Kidney (tissue), 14 donors: Measurements from ENCODE around the gene EIF4A2. TPM values are rescaled to one million over a fixed set of nuclear protein-coding genes. Genes with fewer than 3 reads are reported as not detected.
A peak's percentile ranks its signal among the peaks of the same experiment; 100 is the strongest.

ENCODE experiments used
- DNase-seq, 5 donors: peaks; one replicate each; pipeline ENCODE4 v3.0.0-alpha.2; 2013 to 2020
- FAIRE-seq: peaks from 2 replicates; lab custom pipeline; 2012; peaks lifted over from hg19 to GRCh38; lab: Jason Lieb, UNC
- H3K27ac ChIP-seq, 2 donors: one replicate each; pipeline ENCODE4 v1.7.0; 2013; ENCODE audit warnings: low read depth in 2 of 2, low read length in 2 of 2, inconsistent platforms in 1 of 2
- H3K27me3 ChIP-seq: one replicate; pipeline ENCODE4 v1.7.1; 2013; ENCODE audit warnings: low read length, inconsistent platforms; ENCODE audit not compliant: control insufficient read depth, insufficient read depth
- H3K36me3 ChIP-seq, 3 donors: one replicate each; pipeline versions ENCODE4 v1.7.0 to v1.7.1; 2013; ENCODE audit warnings: low read length in 3 of 3, control low read depth in 1 of 3, inconsistent platforms in 1 of 3; ENCODE audit not compliant: insufficient read depth in 3 of 3, control insufficient read depth in 2 of 3
- H3K4me1 ChIP-seq, 3 donors: one replicate each; pipeline versions ENCODE4 v1.7.0 to v1.7.1; 2013; ENCODE audit warnings: low read length in 3 of 3, inconsistent platforms in 1 of 3, low read depth in 1 of 3; ENCODE audit not compliant: control insufficient read depth in 2 of 3, insufficient read depth in 2 of 3
- H3K4me3 ChIP-seq, 3 donors: one replicate each; pipeline versions ENCODE4 v1.7.0 to v1.8.1; 2013; ENCODE audit warnings: low read length in 3 of 3, control low read depth in 1 of 3, inconsistent platforms in 1 of 3
- H3K9ac ChIP-seq, 3 donors: one replicate each; pipeline versions ENCODE4 v1.7.0 to v1.7.1; 2013; ENCODE audit warnings: low read length in 3 of 3, control low read depth in 1 of 3, inconsistent platforms in 1 of 3
- H3K9me3 ChIP-seq, 3 donors: one replicate each; pipeline versions ENCODE4 v1.7.0 to v1.7.1; 2013; ENCODE audit warnings: low read length in 3 of 3, control low read depth in 1 of 3, inconsistent platforms in 1 of 3; ENCODE audit not compliant: control insufficient read depth in 2 of 3, insufficient read depth in 1 of 3
- CTCF ChIP-seq: IDR thresholded peaks from 3 replicates; pipeline ENCODE4 v1.5.1; 2012; ENCODE audit warnings: mild to moderate bottlenecking, moderate library complexity, borderline replicate concordance; ENCODE audit not compliant: insufficient read depth; ENCODE audit errors: extremely low read depth
- intact Hi-C: fragments of 100-400 bp; cut with DNase I; formaldehyde crosslinking; loops from one replicate; pipeline ENCODE4 v1.11.1; 2022
- polyA plus RNA-seq: library from polyadenylated mRNA; stranded (reverse); fragments of 350-450 nt; fragmentation: Illumina TruSeq; extraction: RNeasy Lipid Tissue Mini Kit (QIAGEN cat#74804); gene quantifications from one replicate; pipeline ENCODE4 v1.2.3, GENCODE V29; 2014; ENCODE audit warnings: low read depth, low replicate concordance; ENCODE audit not compliant: insufficient read depth
- total RNA-seq: library from RNA; stranded (reverse); fragmentation: NEBNext Ultra II Directional; extraction: Animal tissue kit (Norgen Biotek cat#: 25700); gene quantifications from one replicate; pipeline ENCODE4 v1.2.1, GENCODE V29; 2021
- donor health status: control.
- donor health status: control.
- donor health status: control.
- donor health status: control.
- donor health status: control.
- donor health status: DM: yes; HTN: yes; CAD: no.
- donor health status: Normal renal cell carcinoma (clear cell type).

EIF4A2 gene
- total and polyA plus RNA-seq, 2 donors from 2014 or later, result 310 to 333 TPM

- Histone ChIP-seq H3K9ac (no peak overlapping the region), H3K4me3 (no peak overlapping the region), H3K36me3 (no peaks in the 10 kb centered on the region), H3K27ac (no peak overlapping the region), H3K4me1 (peaks cover 0 to 5% (median 0%) of the 10 kb centered on the region in 3 donors), H3K27me3 (peaks cover 40% of the 10 kb centered on the region), H3K9me3 (no peaks in the 10 kb centered on the region)
- FAIRE-seq, result no peak
- DNase-seq, result peak in 1 of 5 donors; percentile 49
- intact Hi-C loops, result no loop called here
- TF ChIP-seq CTCF, result no peak
These were observed 42.6 kb downstream of the EIF4A2 start for GRCh38 chr3:186825872-186826409.

GRCh38 chr3:186826410-186826975 is 43.1 kb downstream of the EIF4A2 start:
- FAIRE-seq, result no peak
- Histone ChIP-seq H3K27ac (no peak overlapping the region), H3K9ac (peak overlapping the region in 2 of 3 donors; percentile 26 to 29)

GRCh38 chr3:186826976-186827857 is 43.8 kb downstream of the EIF4A2 start:
- Histone ChIP-seq H3K27ac (no peak overlapping the region), H3K4me1 (peaks cover 0 to 5% (median 0%) of the 10 kb centered on the region in 3 donors), H3K27me3 (peaks cover 44% of the 10 kb centered on the region), H3K36me3 (no peaks in the 10 kb centered on the region), H3K9ac (peak overlapping the region in 2 of 3 donors; percentile 55), H3K4me3 (peak overlapping the region in 2 of 3 donors; percentile 29 to 62), H3K9me3 (no peaks in the 10 kb centered on the region)
- FAIRE-seq (no peak), DNase-seq (peak; percentile 85 to 95 (median 93))
- intact Hi-C loops, result no loop called here
- no peak for TF ChIP-seq CTCF

More at GRCh38 chr3:186826410-186826975, 43.1 kb downstream of the EIF4A2 start:
- Histone ChIP-seq H3K4me1 (peaks cover 0 to 5% (median 0%) of the 10 kb centered on the region in 3 donors), H3K4me3 (peak overlapping the region in 1 of 3 donors; percentile 62), H3K36me3 (no peaks in the 10 kb centered on the region), H3K9me3 (no peaks in the 10 kb centered on the region), H3K27me3 (peaks cover 40% of the 10 kb centered on the region)
- no peak for TF ChIP-seq CTCF
- intact Hi-C loops, result no loop called here
- DNase-seq, result peak in 1 of 5 donors; percentile 18
